Activated gamma-delta T cell treated with anti-CD3 and anti-CD28 coated beads, Interleukin-2, amount 50 U/mL, for 16 hours (primary cell): ENCODE results near the gene OR8B12.
A peak's percentile ranks its signal among the peaks of the same experiment; 100 is the strongest.

Experiments used
- DNase-seq: peaks from one replicate; pipeline ENCODE4 v3.0.0-alpha.2; 2020; ENCODE audit warnings: low read depth

The OR8B12 gene, protein sequence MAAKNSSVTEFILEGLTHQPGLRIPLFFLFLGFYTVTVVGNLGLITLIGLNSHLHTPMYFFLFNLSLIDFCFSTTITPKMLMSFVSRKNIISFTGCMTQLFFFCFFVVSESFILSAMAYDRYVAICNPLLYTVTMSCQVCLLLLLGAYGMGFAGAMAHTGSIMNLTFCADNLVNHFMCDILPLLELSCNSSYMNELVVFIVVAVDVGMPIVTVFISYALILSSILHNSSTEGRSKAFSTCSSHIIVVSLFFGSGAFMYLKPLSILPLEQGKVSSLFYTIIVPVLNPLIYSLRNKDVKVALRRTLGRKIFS

GRCh38 chr11:124543554-124543953 is at the start of gene OR8B12:
Gene OR8B12, minus strand, starts transcription at chr11:124543654. Its CDS starts 0 bp downstream, at chr11:124543654.
- no peak for DNase-seq

DNA sequence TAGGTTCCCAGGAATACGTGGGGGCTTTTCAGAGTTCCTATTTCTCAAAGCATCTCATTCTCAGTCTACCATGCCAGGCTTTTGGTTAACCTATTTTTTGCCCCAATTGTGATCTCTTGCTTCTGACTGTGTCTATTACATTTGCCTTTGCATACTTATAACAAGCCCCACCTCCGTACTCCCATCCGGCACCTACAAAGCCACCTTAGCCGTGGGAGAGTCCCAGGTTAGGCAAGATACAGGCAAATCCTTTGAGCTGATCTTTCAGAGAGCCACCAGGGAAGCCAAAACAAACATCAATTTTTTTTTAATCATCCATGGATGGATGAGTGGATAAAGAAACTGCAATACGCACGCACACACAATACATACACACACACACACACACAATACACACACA is 49.2 kb upstream of the OR8B12 start:
- DNase-seq, result no peak

GRCh38 chr11:124591430-124591829 is 48.0 kb upstream of the OR8B12 start:
- DNase-seq, result no peak

DNA sequence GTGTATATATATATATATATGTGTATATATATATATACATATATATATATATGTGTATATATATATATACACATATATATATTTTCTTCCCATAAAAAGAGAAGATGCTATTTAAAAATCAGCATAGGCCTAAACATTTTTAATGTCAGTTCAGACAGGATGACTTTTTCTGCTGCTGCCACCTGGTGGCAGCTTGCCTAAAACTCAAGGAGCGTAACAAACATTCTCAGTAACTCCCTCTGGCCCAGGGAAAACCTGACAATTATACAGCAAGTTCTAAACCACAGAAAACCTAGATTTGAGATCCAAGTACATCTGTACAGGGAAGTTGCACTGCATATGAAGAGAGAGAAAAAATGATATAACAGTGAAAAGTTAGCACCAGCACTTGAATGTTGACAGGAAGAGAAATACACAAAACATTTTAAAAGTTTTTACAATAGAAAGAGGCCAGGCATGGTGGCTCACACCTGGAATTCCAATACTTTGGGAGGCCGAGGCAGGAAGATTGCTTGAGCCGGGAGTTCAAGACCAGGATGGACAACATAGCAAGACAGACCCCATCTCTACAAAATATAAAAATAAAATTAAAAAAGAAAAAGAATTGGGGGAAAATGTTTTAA is 42.9 kb upstream of the OR8B12 start:
- peak; percentile 17 for DNase-seq

GRCh38 chr11:124584681-124585372 is 41.4 kb upstream of the OR8B12 start:
- DNase-seq, result no peak

GRCh38 chr11:124583781-124584180 is 40.3 kb upstream of the OR8B12 start:
- DNase-seq, result no peak

DNA sequence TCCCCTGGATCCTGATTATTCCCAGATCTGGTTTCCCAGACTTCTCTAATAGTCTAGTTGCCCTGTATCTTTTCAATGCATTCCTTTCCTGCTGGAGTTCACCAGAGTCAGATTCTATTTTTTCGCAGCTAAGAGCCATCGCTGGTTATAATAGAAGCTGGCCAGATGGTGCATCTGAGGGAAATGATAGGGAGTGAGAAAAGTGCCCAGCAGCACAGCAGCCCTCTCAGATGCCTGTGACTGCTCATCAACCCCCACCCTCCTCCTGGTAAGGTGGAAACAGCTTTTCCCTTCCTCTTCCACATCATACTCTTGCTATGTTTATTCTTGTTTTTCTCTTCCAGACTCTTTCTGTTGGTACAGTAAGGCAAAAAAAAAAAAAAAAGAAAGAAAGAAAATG is 39.1 kb upstream of the OR8B12 start:
- no peak for DNase-seq

DNA sequence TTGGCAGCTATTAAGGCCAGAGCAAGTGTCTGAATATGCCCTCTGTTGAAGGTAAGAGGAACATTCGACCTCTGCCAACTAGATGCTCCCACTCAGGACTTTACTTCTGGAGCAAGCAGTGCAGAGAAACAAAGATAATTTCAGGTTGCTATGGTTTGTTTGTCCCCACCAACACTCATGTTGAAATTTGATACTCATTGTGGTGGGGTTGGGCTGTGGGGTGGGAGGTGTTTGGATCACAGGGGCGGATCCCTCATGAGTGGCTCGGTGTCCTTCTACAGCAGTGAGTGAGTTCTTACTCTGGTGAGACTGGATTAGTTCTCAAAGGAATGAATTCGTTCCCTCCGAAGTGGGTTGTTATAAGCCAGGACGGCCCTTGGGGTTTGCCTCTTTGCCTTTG is 38.4 kb upstream of the OR8B12 start:
- no peak for DNase-seq

DNA sequence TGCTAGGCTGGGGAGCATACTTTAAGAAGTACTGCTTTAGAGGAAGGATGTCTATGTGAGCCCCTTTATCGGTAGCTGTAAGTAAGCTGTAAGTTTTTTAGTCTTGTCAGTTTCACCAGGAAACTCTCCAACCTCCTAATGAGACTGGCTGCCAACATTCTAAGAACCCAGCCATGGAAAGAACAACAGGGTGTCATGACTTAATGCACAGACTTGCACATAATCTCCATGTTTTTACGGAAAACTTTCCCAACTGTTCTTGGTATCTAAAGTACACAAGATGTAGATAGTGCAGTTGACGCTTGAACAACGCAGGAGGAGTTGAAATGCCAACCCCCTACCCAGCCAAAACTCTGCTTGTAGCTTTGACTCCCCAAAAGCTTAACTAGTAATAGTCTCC is 35.3 kb upstream of the OR8B12 start:
- no peak for DNase-seq

- DNase-seq, result no peak
These were observed 34.4 kb upstream of the OR8B12 start for GRCh38 chr11:124577716-124578427.

GRCh38 chr11:124570160-124570559 is 26.7 kb upstream of the OR8B12 start:
- no peak for DNase-seq

DNA sequence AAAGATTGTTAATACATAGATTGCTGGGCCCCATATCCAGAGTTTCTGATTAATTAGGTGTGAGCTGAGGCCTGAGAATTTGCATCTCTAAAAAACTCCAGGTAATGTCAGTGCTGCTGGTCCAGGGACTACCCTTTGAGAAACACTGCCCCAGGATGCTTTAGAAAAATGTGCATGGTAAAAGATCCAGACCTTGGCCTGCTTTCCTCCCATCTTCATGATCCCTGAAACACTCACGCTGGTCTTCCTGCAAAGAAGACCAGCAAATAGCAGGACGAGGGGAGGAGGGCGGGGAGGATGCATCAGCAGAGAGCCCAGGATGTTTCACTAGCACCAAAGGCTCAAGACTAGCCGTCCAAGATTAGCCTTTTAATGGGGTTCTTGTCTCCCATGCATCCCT is 26.2 kb upstream of the OR8B12 start, which contains the start of gene OR8A1:
OR8A1 (plus strand) TSS at position 301 of the 400 bp plus-strand sequence. CDS start 123 bp downstream, outside the sequence.
- DNase-seq, result no peak

- DNase-seq, result no peak
These were observed 13.4 kb upstream of the OR8B12 start for GRCh38 chr11:124556828-124557227.

DNA sequence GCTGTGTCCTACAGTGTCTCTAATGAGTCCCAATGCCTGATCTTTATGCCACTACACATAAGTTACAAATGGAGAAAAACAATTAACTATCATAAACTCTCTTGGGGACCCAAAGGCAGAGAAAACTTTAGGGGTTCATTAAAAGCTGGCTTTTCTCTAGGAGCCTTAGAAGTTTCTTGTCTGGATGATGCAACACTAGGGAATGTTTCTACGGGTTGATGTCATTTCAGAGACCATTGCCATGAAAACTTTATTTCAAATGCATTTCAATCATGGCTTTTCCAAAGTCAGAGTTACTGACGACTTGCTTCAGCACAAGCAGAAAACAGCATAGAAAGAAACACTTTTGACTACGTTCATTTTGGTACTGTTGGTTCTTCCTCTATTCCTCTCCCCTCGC is 8.5 kb upstream of the OR8B12 start:
- DNase-seq, result no peak

DNA sequence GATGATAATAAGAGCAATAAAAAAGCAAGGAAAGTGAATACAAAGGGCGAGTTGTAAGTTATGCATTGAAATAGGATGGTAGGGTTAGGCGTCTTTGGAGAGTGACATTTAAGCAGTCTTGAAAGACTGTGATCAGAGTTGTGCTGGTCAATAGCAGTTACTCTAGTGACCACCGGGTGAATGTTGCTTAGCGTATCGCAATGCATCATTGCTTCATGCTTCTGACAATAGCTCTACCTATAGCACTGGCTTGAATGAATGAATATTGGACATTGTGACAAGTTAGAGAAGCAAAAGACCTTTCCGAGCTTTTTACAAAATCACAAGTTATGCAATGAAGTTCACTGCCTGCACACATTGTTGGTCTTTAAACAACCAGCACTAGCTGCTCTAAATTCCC is 7.7 kb upstream of the OR8B12 start:
- no peak for DNase-seq

DNA sequence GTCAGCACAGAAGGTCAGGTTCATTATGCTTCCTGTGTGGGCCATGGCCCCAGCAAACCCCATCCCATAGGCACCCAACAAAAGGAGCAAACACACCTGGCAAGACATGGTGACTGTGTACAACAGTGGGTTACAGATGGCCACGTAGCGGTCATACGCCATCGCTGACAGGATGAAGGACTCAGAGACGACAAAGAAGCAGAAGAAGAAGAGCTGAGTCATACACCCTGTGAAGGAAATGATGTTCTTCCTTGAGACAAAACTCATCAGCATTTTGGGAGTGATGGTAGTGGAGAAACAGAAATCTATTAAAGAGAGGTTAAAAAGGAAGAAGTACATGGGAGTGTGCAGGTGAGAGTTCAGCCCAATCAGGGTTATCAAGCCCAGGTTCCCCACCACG is 309 bp downstream of the OR8B12 start:
- no peak for DNase-seq

DNA sequence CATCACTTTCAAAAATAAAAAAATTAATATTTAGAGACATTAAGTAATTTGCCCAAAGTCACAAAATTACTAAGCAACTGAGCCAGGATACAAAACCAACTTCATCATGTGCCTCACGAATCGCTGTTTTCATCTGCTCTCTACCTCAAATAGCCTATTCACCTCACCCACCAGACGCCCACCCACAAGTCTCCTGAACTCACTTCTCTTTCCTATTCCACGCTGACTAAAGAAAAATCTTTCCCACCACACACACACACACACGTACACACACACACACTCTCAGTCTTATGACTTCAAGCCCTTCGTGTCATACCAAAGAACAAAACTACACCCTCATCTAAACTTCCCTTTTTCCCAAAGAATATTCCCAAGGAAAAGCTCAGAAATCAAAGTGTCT is 2.2 kb downstream of the OR8B12 start:
- no peak for DNase-seq

GRCh38 chr11:124538019-124538418 is 5.4 kb downstream of the OR8B12 start:
- DNase-seq, result no peak

- DNase-seq, result no peak
These were observed 6.9 kb downstream of the OR8B12 start for GRCh38 chr11:124536520-124536919.

GRCh38 chr11:124535552-124536232 is 7.8 kb downstream of the OR8B12 start:
- DNase-seq, result no peak

- DNase-seq, result no peak
These were observed 9.4 kb downstream of the OR8B12 start for GRCh38 chr11:124534051-124534450.

GRCh38 chr11:124533626-124534025 is 9.8 kb downstream of the OR8B12 start:
- no peak for DNase-seq
